ENCODE results near the gene WFDC8.

- no peak for TF ChIP-seq TARDBP (IDR thresholded peaks at IDR 0.05)
- no peak for TF ChIP-seq ELF4 (IDR thresholded peaks at IDR 0.05)
These were observed 4.4 kb upstream of the WFDC8 start for GRCh38 chr20:45583502-45583901.
